A549 (cell line): Measurements from ENCODE around the gene CALHM1.

Source experiments
- EP300 ChIP-seq, 2 experiments: fragments of >200 bp; sonication (Bioruptor Twin); formaldehyde crosslinking; IDR thresholded peaks; 2 replicates in 1 of 2; 3 replicates in 1 of 2; pipeline ENCODE4 v1.6.1; 2016 to 2017
- NR3C1 ChIP-seq: fragments of >200 bp; sonication (Bioruptor Twin); formaldehyde crosslinking; IDR thresholded peaks from 3 replicates; pipeline ENCODE4 v1.6.1; 2017
- POLR2A ChIP-seq: IDR thresholded peaks from 2 replicates; pipeline ENCODE4 v1.6.1; 2012; ENCODE audit warnings: mild to moderate bottlenecking, low read length
- SMC3 ChIP-seq: fragments of >200 bp; sonication (Bioruptor Twin); formaldehyde crosslinking; IDR thresholded peaks from 3 replicates; pipeline ENCODE4 v1.6.1; 2018; ENCODE audit warnings: inconsistent platforms
- TF ChIP-seq, protein P1 (sequence below): fragments of >200 bp; sonication (Bioruptor Twin); formaldehyde crosslinking; IDR thresholded peaks from 3 replicates; pipeline ENCODE4 v1.5.1; 2016

DNA sequence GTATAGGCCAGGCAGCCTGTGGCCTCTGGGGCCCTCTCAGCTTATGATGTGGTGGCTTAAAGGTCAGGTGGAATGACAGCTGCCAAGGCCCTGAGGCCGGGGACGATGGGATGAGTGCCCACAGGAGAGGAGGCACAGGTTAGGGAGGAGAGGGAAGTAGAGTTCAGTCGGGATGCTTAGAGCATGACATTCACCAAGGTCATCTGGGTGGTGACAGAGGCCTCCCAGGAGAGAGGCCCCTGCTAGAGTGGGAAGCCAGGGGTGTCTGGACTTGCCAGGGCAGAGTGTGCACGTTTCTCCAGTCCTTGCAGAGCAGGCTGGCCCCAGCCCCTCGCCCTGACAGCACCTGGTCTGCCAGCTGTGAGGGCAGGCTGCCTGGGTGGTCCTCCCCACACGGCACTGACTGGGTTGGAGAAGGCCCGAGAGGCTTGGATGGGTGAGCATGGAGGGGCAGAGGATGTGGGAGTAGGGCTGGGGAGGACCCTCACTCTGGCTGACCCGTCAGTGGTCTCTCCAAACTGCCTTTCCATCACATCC is 1.5 kb downstream of the CALHM1 start:
- no peak for TF ChIP-seq SMC3
- no peak for TF ChIP-seq POLR2A
- TF ChIP-seq, protein P1, sequence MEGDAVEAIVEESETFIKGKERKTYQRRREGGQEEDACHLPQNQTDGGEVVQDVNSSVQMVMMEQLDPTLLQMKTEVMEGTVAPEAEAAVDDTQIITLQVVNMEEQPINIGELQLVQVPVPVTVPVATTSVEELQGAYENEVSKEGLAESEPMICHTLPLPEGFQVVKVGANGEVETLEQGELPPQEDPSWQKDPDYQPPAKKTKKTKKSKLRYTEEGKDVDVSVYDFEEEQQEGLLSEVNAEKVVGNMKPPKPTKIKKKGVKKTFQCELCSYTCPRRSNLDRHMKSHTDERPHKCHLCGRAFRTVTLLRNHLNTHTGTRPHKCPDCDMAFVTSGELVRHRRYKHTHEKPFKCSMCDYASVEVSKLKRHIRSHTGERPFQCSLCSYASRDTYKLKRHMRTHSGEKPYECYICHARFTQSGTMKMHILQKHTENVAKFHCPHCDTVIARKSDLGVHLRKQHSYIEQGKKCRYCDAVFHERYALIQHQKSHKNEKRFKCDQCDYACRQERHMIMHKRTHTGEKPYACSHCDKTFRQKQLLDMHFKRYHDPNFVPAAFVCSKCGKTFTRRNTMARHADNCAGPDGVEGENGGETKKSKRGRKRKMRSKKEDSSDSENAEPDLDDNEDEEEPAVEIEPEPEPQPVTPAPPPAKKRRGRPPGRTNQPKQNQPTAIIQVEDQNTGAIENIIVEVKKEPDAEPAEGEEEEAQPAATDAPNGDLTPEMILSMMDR, result no peak
- TF ChIP-seq EP300 (IDR thresholded peaks at IDR 0.05), result no peak
- no peak for TF ChIP-seq NR3C1
